HepG2 (cell line): ENCODE data around the gene POMGNT2. TPM values are rescaled to one million over a fixed set of nuclear protein-coding genes. Genes with fewer than 3 reads are reported as not detected.

ENCODE experiments used
- ATAC-seq: fragments of 200-7000 bp; cut with Tn5 transposase; 3 replicates; pipeline ENCODE4 v1.9.1; 2020; ENCODE audit warnings: mild to moderate bottlenecking, moderate library complexity
- BruUV-seq: library from RNA; stranded (reverse); fragments of 400-500 nt; replicated peaks from 2 replicates; lab custom pipeline; 2021; lab: Mats Ljungman, UMichigan
- CTCF ChIA-PET: fragments of 300-600 bp; formaldehyde crosslinking; extraction: SDS; loops from one replicate; lab custom pipeline; 2021; ENCODE audit warnings: low total read pairs, inconsistent platforms, low intra/inter-chr PET ratio; lab: Yijun Ruan, JAX
- POLR2A ChIA-PET: fragments of 350-600 bp; sonication (Branson Sonifier 250); formaldehyde crosslinking; loops from one replicate; lab custom pipeline; 2020; ENCODE audit warnings: antibody characterized with exemption, inconsistent platforms; lab: Yijun Ruan, JAX
- DNase-seq: peaks from one replicate; pipeline ENCODE4 v3.0.0-alpha.2; 2015; ENCODE audit warnings: low spot score
- FAIRE-seq: peaks from 3 replicates; lab custom pipeline; 2011; peaks lifted over from hg19 to GRCh38; lab: Jason Lieb, UNC
- H2AFZ ChIP-seq: one replicate; pipeline ENCODE4 v1.6.1; 2011; ENCODE audit warnings: low read length, inconsistent platforms
- H3K27ac ChIP-seq: fragments of 300-600 bp; 3 replicates; pipeline ENCODE4 v1.8.0; 2011; ENCODE audit warnings: mixed run types, mild to moderate bottlenecking, mixed read lengths, low read length, inconsistent platforms; ENCODE audit not compliant: insufficient read depth; ENCODE audit errors: extremely low read length
- H3K27me3 ChIP-seq, 2 experiments: fragments of 200-600 bp in 1 of 2; 2 replicates in 1 of 2; 3 replicates in 1 of 2; pipeline versions ENCODE4 v1.6.0 to v1.8.0; 2011; ENCODE audit warnings: low read length in 2 of 2, mild to moderate bottlenecking in 2 of 2, moderate library complexity in 2 of 2, inconsistent platforms in 1 of 2; ENCODE audit not compliant: insufficient read depth in 2 of 2, control insufficient read depth in 1 of 2
- H3K36me3 ChIP-seq, 2 experiments: fragments of 200-600 bp in 1 of 2; replicated peaks in 1 of 2; 2 replicates in 1 of 2; 3 replicates in 1 of 2; pipeline versions ENCODE4 v1.5.1 to v1.8.0; 2011; ENCODE audit warnings: low read length in 2 of 2, inconsistent platforms in 1 of 2; ENCODE audit not compliant: insufficient read depth in 2 of 2, control insufficient read depth in 1 of 2
- H3K4me1 ChIP-seq: 2 replicates; pipeline ENCODE4 v1.5.1; 2012; ENCODE audit warnings: low read length, inconsistent platforms; ENCODE audit not compliant: insufficient read depth
- H3K4me2 ChIP-seq: 2 replicates; pipeline ENCODE4 v1.6.0; 2011; ENCODE audit warnings: low read depth, low read length, inconsistent platforms
- H3K4me3 ChIP-seq, 3 experiments: fragments of 200-600 bp in 1 of 3; sonication (generic), shearing (Covaris generic) in 1 of 3; replicated peaks in 1 of 3; 2 replicates each; pipeline ENCODE4 v1.5.1; 2011 to 2016; ENCODE audit warnings: low read length in 3 of 3, inconsistent platforms in 2 of 3, low read depth in 2 of 3, mild to moderate bottlenecking in 2 of 3, control low read depth in 1 of 3, mixed read lengths in 1 of 3; ENCODE audit not compliant: insufficient read depth in 1 of 3
- H3K79me2 ChIP-seq: one replicate; pipeline ENCODE4 v1.6.1; 2011; ENCODE audit warnings: low read length, inconsistent platforms; ENCODE audit not compliant: insufficient read depth
- H3K9ac ChIP-seq: 2 replicates; pipeline ENCODE4 v1.6.0; 2011; ENCODE audit warnings: mild to moderate bottlenecking, low read depth, low read length, inconsistent platforms; ENCODE audit not compliant: insufficient read depth
- H3K9me3 ChIP-seq: 2 replicates; pipeline ENCODE4 v1.5.1; 2012; ENCODE audit warnings: mild to moderate bottlenecking, low read length
- H4K20me1 ChIP-seq: 2 replicates; pipeline ENCODE4 v1.6.0; 2011; ENCODE audit warnings: inconsistent platforms, mild to moderate bottlenecking, low read length, moderate library complexity; ENCODE audit not compliant: insufficient read depth
- BRD4 ChIP-seq: sonication (generic); formaldehyde crosslinking; IDR thresholded peaks from 2 replicates; pipeline ENCODE4 v1.4.0; 2020; ENCODE audit warnings: missing genetic modification reagents
- CBX1 ChIP-seq: IDR thresholded peaks from one replicate; pipeline ENCODE4 v1.6.1; 2016; ENCODE audit warnings: antibody characterized with exemption, low read depth
- EHMT2 ChIP-seq: fragments of 200-600 bp; sonication (generic); IDR thresholded peaks from 2 replicates; pipeline ENCODE4 v1.7.0; 2017; ENCODE audit warnings: antibody characterized with exemption, low read depth, low read length, borderline replicate concordance
- HOXD1 ChIP-seq: sonication (generic); formaldehyde crosslinking; IDR thresholded peaks from 2 replicates; pipeline ENCODE4 v1.5.0; 2020; ENCODE audit warnings: missing genetic modification reagents
- KDM5A ChIP-seq: fragments of 200-600 bp; sonication (generic); IDR thresholded peaks from 2 replicates; pipeline ENCODE4 v1.7.0; 2018; ENCODE audit warnings: antibody characterized with exemption, mild to moderate bottlenecking, low read length, borderline replicate concordance
- MTF1 ChIP-seq: sonication (generic); formaldehyde crosslinking; IDR thresholded peaks from 2 replicates; pipeline ENCODE4 v1.5.0; 2020; ENCODE audit warnings: missing genetic modification reagents
- TCF7 ChIP-seq: sonication (generic); IDR thresholded peaks from 2 replicates; pipeline ENCODE4 v1.6.1; 2016; ENCODE audit warnings: antibody characterized with exemption, low read depth
- ZBTB21 ChIP-seq: sonication (generic); formaldehyde crosslinking; IDR thresholded peaks from 2 replicates; pipeline ENCODE4 v1.4.0; 2020; ENCODE audit warnings: missing genetic modification reagents
- ZNF10 ChIP-seq: sonication (generic); formaldehyde crosslinking; IDR thresholded peaks from 2 replicates; pipeline ENCODE4 v1.4.0; 2020; ENCODE audit warnings: mild to moderate bottlenecking, low read depth, missing genetic modification reagents, borderline replicate concordance
- ZNF280D ChIP-seq: sonication (generic); formaldehyde crosslinking; IDR thresholded peaks from 2 replicates; pipeline ENCODE4 v1.5.1; 2020; ENCODE audit warnings: mild to moderate bottlenecking, missing genetic modification reagents
- ZNF296 ChIP-seq: sonication (generic); formaldehyde crosslinking; conservative IDR thresholded peaks from 2 replicates; pipeline ENCODE4 v1.5.0; 2020; ENCODE audit warnings: mild to moderate bottlenecking, missing genetic modification reagents
- ZNF772 ChIP-seq: sonication (generic); formaldehyde crosslinking; IDR thresholded peaks from 2 replicates; pipeline ENCODE4 v1.5.0; 2020; ENCODE audit warnings: mild to moderate bottlenecking, missing genetic modification reagents
- ZNF775 ChIP-seq: sonication (generic); formaldehyde crosslinking; IDR thresholded peaks from 2 replicates; pipeline ENCODE4 v1.4.0; 2020; ENCODE audit warnings: missing genetic modification reagents, mild to moderate bottlenecking, moderate library complexity, borderline replicate concordance
- ZNF788 ChIP-seq: sonication (generic); formaldehyde crosslinking; IDR thresholded peaks from 2 replicates; pipeline ENCODE4 v1.5.0; 2020; ENCODE audit warnings: mild to moderate bottlenecking, missing genetic modification reagents, borderline replicate concordance
- ZNF816 ChIP-seq: sonication (generic); formaldehyde crosslinking; IDR thresholded peaks from 2 replicates; pipeline ENCODE4 v1.8.0; 2022; ENCODE audit warnings: missing genetic modification reagents, mild to moderate bottlenecking, borderline replicate concordance
- ZSCAN25 ChIP-seq: sonication (generic); formaldehyde crosslinking; IDR thresholded peaks from 2 replicates; pipeline ENCODE4 v1.8.0; 2022; ENCODE audit warnings: mild to moderate bottlenecking, missing genetic modification reagents
- WGBS: methylation state at CpG from one replicate; pipeline ENCODE4 v1.1.6; 2017; ENCODE audit warnings: low lambda C conversion rate; 5-methylcytosine and 5-hydroxymethylcytosine counted together
- in situ Hi-C: cut with HindIII; loops from 2 replicates; pipeline ENCODE4 v1.10.0; 2017; ENCODE audit warnings: low pct_unique_long_range_greater_than_20kb; ENCODE audit not compliant: extremely low pct_ligation_motif_present
- intact Hi-C: fragments of 100-400 bp; cut with micrococcal nuclease; formaldehyde crosslinking; loops from one replicate; pipeline ENCODE4 v1.10.0; 2022; ENCODE audit not compliant: unreplicated experiment
- polyA plus RNA-seq, 8 experiments: library from polyadenylated mRNA; depleted of rRNA in 3 of 8; stranded (reverse) in 7 of 8; unstranded in 1 of 8; fragments of >200 nt; fragmentation: Illumina TruSeq in 4 of 8; extraction: Trizol in 4 of 8; gene quantifications; 2 replicates each; pipeline versions ENCODE4 v1.2.1 to v1.2.3, GENCODE V29; 2011 to 2016; ENCODE audit warnings: low read depth in 4 of 8, missing spikeins in 1 of 8, mixed read lengths in 1 of 8; ENCODE audit not compliant: insufficient read depth in 1 of 8
- total RNA-seq, 5 experiments: library from RNA; depleted of rRNA; stranded (reverse); fragments of >200 nt; fragmentation: Illumina TruSeq; extraction: Trizol; gene quantifications; 2 replicates each; pipeline ENCODE4 v1.2.3, GENCODE V29; 2016; ENCODE audit warnings: low read depth in 1 of 5

Gene POMGNT2
- total and polyA plus RNA-seq, 2 of the 13 experiments (the other 11 are each of a cell fraction or from before 2014, with no cell fraction given), result 10.5 to 12.4 TPM

- ChIA-PET POLR2A (no interaction called here), CTCF (no interaction called here)
- 92% methylated on average over 4 of the region's 4 CpGs for WGBS
These were observed 29.0 kb downstream of the POMGNT2 start for GRCh38 chr3:43076857-43077256.

GRCh38 chr3:43075904-43076661 is 29.8 kb downstream of the POMGNT2 start:
- FAIRE-seq (no peak), ATAC-seq (no peak; the same call in 2 of the 3 replicates), DNase-seq (no peak)
- no peak overlapping the region for H2AFZ ChIP-seq
- POLR2A ChIA-PET, result no interaction called here
- BruUV-seq, result no TSS peak
- 45% methylated on average over 4 of the region's 5 CpGs for WGBS
- H3K4me1 ChIP-seq, result no peaks in the 10 kb centered on the region
- H3K9ac ChIP-seq, result no peak overlapping the region
- H3K36me3 ChIP-seq, result peaks cover 4 to 13% of the 10 kb centered on the region in 2 experiments; a peak in 2 of 5 replicates
- H3K27ac ChIP-seq, result no peak overlapping the region
- H3K9me3 ChIP-seq, result no peaks in the 10 kb centered on the region
- in situ Hi-C loops, result loop anchor here (10.0 kb wide), 1 partner anchor 111 kb away; no protein-coding TSS in a partner anchor
- H3K79me2 ChIP-seq, result no peaks in the 10 kb centered on the region
- intact Hi-C loops, result no loop called here
- CTCF ChIA-PET, result no interaction called here
- H3K4me2 ChIP-seq, result no peak overlapping the region
- no peak overlapping the region for H3K4me3 ChIP-seq
- H3K27me3 ChIP-seq, result no peaks in the 10 kb centered on the region
- no peaks in the 10 kb centered on the region for H4K20me1 ChIP-seq
- TF ChIP-seq KDM5A (no peak), ZNF816 (CRISPR knock-in tag) (no peak), HOXD1 (CRISPR knock-in tag) (no peak), ZNF296 (CRISPR knock-in tag) (no peak), ZSCAN25 (CRISPR knock-in tag) (no peak), ZNF788 (CRISPR knock-in tag) (no peak), ZNF280D (CRISPR knock-in tag) (no peak)

More at GRCh38 chr3:43076857-43077256, 29.0 kb downstream of the POMGNT2 start:
- Histone ChIP-seq H3K27me3 (no peaks in the 10 kb centered on the region), H3K4me2 (no peak overlapping the region), H3K27ac (no peak overlapping the region), H3K36me3 (peaks cover 4 to 13% of the 10 kb centered on the region in 2 experiments; a peak in 2 of 5 replicates), H2AFZ (no peak overlapping the region), H3K4me3 (no peak overlapping the region), H3K9me3 (no peaks in the 10 kb centered on the region), H3K9ac (no peak overlapping the region), H3K79me2 (no peaks in the 10 kb centered on the region), H3K4me1 (no peaks in the 10 kb centered on the region), H4K20me1 (no peaks in the 10 kb centered on the region)
- TF ChIP-seq ZNF10 (CRISPR knock-in tag), result no peak
- no peak for TF ChIP-seq ZNF775 (CRISPR knock-in tag)
- TF ChIP-seq MTF1 (CRISPR knock-in tag), result no peak
- TF ChIP-seq ZBTB21 (CRISPR knock-in tag), result no peak
- no peak for TF ChIP-seq CBX1
- TF ChIP-seq ZNF772, result no peak
- no peak for TF ChIP-seq BRD4 (CRISPR knock-in tag)
- TF ChIP-seq EHMT2, result no peak
- no peak for TF ChIP-seq TCF7
- intact Hi-C loops (no loop called here), in situ Hi-C loops (loop anchor here (10.0 kb wide), 1 partner anchor 112 kb away; no protein-coding TSS in a partner anchor)
- no peak for ATAC-seq
- no peak for FAIRE-seq
- DNase-seq, result no peak
- no TSS peak for BruUV-seq
